Left lobe of liver (tissue), 2 donors: ENCODE data around the gene IFT122. TPM values are rescaled to one million over a fixed set of nuclear protein-coding genes. Genes with fewer than 3 reads are reported as not detected.

Source experiments
- ATAC-seq: fragments of 200-7000 bp; cut with Tn5 transposase; one replicate; pipeline ENCODE4 v1.9.1; 2020; ENCODE audit warnings: mild to moderate bottlenecking, moderate library complexity
- DNase-seq: peaks from one replicate; pipeline ENCODE4 v3.0.0-alpha.2; 2020; ENCODE audit warnings: low spot score
- total RNA-seq: library from RNA; stranded (reverse); gene quantifications from one replicate; pipeline ENCODE4 v1.2.1, GENCODE V29; 2021
- donor health status: DM: no; HTN: no; CAD: no; lungs with moderate emphysema.
- donor health status: DM: no; HTN: yes; CAD: no.

The IFT122 gene
- total RNA-seq, 1 donor from 2014 or later: 11.0 TPM

- DNase-seq (peak; percentile 57), ATAC-seq (peak; percentile 9)
Observed at GRCh38 chr3:129439226-129439816, 703 bp upstream of the IFT122 start.

- DNase-seq (no peak), ATAC-seq (no peak)
Observed at GRCh38 chr3:129440618-129441190, 680 bp downstream of the IFT122 start.

GRCh38 chr3:129441215-129441614, 1.2 kb downstream of the IFT122 start:
- ATAC-seq (no peak), DNase-seq (no peak)

GRCh38 chr3:129441782-129442181, 1.8 kb downstream of the IFT122 start:
- DNase-seq (no peak), ATAC-seq (peak; percentile 34)

DNA sequence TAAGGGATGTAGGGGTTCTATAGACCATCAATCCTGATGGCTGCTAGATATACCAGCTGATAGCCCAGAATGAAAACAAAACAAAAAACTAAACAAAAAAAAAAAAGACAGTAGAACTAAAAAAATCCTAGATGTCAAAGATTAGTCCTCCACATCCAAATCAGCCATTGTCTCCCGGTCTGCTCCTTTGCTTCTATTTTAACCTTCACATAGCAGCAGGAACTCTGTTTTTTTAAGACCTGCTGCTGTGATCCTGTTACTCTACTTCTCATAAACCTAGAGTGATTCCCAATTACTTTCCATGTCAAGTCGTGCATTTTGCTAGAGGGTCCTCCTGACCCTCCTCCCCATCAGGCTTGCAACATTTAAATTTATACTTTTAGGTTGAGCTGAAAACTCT, 2.5 kb downstream of the IFT122 start:
- ATAC-seq: no peak

GRCh38 chr3:129442947-129443346, 2.9 kb downstream of the IFT122 start:
- no peak for DNase-seq
- no peak for ATAC-seq

More for the DNA sequence above, 2.5 kb downstream of the IFT122 start:
- no peak for DNase-seq

GRCh38 chr3:129445471-129445870, 5.4 kb downstream of the IFT122 start:
- no peak for ATAC-seq
- DNase-seq: no peak

DNA sequence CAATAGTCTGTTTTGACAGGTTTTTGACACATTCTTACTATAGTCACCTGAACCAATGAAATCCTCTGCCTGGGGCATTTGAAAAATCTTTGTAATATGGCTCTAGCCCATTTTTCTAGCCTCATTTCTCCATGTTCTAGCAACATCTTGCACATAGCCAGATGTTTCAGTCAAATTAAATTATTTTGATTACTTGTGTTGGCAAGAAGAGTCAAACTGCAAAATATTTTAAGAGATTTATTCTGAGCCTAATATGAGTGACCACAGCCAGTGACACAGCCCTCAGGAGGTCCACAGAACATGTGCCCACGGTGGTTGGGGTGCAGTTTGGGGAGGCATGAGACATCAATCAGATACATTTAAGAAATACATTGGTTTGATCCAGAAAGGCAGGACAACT, 6.9 kb downstream of the IFT122 start:
- ATAC-seq (no peak), DNase-seq (no peak)

DNA sequence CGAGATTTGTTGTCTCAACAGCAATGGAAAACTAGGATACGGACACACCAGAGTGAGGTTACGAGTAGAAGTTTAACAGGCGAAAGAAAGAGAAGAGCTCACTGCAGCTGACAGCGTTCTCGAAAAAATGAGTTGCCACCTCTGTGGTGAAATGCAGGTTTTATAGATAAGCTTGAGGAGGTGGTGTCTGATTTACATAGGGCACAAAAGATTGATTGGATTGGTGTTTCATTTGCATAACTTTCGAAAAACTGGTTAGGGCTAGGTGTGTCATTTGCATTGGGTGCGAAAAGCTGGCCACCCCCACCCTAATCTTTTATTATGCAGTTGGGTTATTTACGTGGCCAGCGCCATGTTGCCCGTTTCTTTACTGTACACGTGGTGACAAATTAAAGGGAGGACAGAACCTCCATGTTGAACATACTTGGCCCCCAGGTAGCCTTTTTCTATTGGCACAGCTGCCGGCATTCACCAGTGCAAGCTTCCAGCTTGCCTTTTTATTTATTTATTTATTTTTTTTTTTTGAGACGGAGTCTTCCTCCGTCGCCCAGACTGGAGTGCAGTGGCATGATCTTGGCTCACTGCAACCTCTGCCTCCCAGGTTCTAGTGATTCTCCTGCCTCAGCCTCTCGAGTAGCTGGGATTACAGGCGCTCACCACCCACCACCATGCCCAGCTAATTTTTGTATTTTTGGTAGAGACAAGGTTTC, 8.3 kb downstream of the IFT122 start:
- ATAC-seq: peak; percentile 84
- no peak for DNase-seq

DNA sequence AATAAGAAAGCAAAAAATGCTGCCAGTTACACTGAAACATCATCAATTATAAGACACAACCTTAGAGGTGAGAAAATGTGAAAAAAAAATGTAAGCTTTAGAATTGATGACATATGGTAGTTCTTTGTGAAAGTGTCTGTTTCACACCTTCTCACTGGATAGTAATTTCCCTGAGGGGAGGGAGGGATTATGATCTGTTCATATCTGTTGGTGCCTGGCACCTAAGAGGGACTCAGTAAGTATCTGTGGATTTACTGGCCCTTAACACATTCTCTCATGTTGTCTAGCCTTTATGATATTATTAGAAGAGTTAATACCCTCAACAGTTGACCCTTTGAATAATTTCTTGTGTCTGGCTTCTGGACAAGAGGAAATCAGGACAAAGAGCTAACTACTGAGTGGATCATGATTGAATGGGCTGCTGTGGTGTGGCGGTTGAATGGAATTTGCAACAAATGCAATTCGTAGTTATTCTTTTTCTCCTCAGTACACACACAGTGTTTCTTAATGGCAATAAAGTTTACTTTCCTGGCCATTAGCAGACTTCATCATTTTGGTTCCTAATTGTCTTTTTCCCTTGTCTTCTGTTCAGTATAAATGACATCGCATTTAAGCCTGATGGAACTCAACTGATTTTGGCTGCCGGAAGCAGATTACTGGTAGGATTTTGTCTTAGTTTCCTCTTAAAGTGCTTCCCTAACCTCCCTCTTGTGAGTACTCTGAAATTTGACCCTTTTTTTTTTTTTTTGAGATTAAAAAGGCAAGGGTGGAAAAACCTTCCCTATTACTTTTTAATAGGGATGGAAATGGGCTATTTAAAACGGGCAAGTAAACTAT, 9.5 kb downstream of the IFT122 start:
- no peak for DNase-seq
- ATAC-seq: no peak

GRCh38 chr3:129453732-129454131, 13.7 kb downstream of the IFT122 start:
- no peak for ATAC-seq
- no peak for DNase-seq

DNA sequence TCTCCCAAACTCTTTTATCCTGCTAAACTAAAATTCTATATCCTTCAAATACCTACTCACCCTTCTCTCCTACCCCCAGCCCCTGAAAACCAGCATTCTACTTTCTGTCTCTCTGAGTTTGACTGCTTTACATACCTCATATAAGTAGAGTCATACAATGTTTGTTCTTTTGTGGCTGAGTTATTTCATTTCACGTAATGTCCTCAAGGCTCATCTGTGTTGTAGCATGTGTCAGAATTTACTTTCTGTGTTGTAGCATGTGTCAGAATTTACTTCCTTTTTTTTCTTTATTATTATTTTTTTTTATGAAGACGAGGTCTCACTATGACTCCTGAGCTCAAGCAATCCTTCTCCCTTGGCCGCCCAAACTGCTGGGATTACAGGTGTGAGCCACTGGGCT, 20.1 kb downstream of the IFT122 start:
- DNase-seq (no peak), ATAC-seq (no peak)

- no peak for ATAC-seq
- no peak for DNase-seq
Observed at GRCh38 chr3:129460572-129460971, 20.5 kb downstream of the IFT122 start.

- no peak for ATAC-seq
Observed at GRCh38 chr3:129461022-129461421, 21.0 kb downstream of the IFT122 start.

DNA sequence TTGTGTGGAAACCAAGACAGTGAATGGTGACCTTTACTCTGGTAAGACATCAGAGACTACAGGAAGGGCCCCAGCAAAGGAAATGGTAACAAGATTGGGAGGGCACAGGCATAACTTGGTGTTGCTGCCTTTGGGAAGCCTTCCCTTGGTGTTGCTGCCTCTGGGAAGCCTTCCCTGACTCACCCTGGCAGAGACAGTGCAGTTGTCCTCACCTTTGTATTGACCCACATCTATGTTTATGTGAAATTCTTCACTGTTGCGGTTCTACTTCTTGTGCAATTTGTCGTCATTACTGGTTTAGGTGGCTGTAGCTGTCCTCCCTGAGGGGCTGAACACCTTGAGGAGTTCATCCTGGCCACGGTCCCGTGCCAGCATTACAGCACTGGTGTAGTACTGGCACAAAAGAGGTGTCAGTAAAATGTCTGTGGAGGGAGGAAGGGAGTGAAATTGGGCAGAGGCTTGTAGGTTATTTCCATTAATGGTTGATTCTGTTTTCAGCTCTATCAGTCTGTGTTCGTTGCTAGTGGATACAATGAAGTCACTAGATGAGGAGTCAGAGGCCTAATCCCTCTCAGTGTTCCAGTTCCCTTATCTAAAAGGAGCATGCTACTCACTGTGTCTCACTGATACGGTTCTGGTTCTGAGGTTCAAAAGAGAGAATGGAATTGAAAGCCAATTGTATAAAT, 21.6 kb downstream of the IFT122 start:
- no peak for DNase-seq
- ATAC-seq: peak; percentile 42

More at GRCh38 chr3:129461022-129461421, 21.0 kb downstream of the IFT122 start:
- no peak for DNase-seq

DNA sequence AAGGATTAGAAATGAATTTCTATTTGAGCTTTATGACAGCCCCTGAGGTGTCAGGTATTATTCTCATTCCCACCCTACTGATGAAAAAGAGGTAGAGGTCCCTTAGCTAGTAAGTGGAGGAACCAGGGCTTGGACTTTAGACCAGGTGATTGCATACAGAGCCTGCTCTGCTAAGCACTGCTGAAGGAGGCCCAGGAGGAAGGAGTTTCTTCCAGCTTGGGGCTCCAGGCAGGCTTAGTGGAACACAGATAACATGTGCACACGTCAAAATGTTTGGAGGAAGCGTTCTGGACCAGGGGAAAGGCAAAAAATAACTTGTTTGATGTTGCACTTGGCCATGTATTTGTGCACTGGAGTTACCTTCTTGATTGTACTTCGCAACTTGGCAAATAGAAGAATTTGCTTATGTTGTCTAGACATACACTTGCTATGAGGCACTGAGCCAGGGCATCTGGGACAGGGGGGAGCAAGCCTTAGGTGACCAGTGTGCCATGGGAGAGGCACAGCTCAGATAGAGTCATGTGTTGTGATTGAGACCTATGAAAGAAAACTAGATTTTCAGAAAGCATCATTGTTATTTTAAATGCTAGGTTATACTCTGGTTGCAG, 22.4 kb downstream of the IFT122 start:
- ATAC-seq (peak; percentile 70), DNase-seq (no peak)

DNA sequence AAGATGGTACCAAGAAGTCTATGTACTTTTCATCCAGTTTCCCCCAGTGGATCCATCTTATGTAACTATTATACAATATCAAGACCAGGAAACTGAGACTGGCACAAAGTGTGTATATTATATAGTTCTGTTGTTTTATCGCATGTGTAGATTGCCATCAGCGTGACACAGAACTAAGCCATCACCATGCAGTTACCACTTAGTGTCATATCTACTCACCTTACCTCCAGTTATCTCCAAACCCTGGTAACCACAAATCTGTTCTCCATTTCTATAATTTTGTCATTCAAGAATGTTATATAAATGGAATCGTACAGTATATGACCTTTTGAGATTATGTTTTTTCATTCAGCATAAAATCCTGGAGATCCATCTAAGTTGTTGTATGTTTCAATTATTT, 23.1 kb downstream of the IFT122 start:
- DNase-seq (no peak), ATAC-seq (no peak)

DNA sequence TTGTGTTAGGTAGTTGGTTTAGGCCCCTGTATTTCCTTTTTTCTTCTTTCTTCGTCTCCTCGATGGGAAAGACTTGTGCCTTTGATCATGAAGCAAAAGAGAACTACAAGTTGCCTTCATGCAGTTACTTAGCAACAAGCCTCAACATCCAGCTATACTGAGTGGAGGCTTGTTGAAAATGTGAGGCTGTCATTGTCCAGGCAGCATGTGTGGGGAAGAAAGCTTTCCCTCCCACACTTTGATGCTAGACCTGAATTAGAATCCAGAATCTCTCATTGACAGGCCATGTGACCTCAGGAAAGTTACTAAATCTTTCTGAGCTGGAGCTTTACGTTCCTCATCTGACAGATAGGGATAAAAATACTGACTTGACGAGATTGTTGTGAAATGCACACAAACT, 23.7 kb downstream of the IFT122 start:
- DNase-seq (no peak), ATAC-seq (no peak)

DNA sequence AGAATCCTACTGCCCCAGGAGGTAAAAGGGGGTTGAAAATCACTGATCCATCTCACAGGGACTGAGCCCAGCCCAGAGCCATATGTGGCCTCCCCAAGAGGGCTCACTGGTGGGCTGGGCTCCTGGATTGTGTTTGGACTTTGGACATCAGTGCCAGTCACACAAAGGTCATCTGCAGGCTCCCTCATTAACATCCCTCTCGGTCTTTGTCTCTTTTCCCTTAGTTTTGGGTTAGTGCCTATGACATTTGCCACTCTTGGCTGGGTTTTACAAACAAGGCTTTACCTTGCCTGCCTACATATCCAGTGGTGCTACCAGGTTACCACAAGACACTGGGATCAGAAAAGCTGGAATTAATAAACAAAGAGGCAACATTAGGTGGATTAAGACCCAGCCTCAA, 27.9 kb downstream of the IFT122 start:
- peak; percentile 90 for ATAC-seq
- peak; percentile 77 for DNase-seq

DNA sequence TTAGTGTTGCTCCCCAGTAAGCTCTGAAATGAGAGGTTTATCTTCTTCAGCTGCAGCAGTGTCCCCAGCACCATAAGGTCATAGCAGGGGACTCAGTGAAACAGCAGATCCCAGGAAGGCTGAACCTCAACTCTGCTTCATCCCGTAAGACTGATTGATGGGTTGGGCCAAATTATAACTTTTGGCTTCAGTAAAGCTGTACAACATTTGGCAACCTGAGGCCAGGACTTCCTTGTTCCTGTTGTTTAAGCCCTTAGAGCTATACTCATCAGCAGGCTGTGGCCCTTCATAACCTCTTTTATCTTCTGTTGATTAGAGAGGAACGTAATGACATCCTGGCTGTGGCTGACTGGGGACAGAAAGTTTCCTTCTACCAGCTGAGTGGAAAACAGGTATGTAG, 29.0 kb downstream of the IFT122 start:
- peak; percentile 37 for ATAC-seq
- DNase-seq: no peak
